GM21390 (cell line): ENCODE results near the gene UBE4B.

Experiments used
- ATAC-seq: cut with Tn5 transposase; IDR thresholded peaks from one replicate; pipeline ENCODE4 v1.9.1; 2021; ENCODE audit not compliant: unreplicated experiment

The UBE4B gene

GRCh38 chr1:10033359-10033845, 644 bp downstream of the UBE4B start:
- ATAC-seq, result no peak

GRCh38 chr1:10042746-10043145, 10.0 kb downstream of the UBE4B start:
- ATAC-seq, result no peak

DNA sequence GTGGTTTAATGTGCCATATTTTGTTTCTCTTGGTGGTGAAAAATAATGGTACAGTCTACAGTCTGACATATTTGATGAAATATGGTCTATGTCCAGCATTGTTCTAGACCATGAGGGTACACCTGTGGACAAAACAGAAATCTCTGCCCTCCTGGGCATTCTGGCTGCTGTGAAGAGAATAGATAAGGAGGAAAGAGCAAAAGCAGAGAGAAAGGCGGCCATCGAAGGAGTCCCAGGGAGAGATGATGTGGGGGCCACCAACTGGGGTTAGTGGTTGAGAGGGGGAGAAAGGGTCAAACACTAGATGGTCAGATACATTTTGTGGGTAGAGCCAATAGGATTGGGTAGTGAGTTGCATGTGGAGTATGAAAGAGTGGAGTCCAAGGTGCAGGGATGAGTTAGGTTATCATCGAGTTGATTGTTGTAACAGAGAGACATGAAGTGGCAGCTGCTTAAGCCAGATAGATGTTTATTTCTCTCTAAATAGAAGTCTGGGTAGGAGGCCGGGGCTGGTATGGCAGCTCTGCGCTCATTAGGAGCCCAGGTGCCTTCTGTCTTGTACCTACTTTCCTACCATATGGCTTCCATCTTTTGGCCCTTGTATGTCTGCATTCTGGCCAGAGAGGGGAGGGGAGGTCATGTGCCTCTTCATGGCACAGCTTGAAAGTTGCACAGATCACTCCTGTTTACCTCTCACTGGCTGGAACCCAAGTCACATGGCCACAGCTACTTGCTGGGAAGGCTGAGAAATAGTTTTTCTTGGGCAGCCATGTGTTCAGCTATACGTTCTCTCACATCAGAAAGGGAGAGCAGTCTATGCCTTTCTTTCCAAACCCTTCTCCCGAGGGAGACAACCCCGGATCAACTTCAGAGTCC, 13.0 kb downstream of the UBE4B start:
- no peak for ATAC-seq

DNA sequence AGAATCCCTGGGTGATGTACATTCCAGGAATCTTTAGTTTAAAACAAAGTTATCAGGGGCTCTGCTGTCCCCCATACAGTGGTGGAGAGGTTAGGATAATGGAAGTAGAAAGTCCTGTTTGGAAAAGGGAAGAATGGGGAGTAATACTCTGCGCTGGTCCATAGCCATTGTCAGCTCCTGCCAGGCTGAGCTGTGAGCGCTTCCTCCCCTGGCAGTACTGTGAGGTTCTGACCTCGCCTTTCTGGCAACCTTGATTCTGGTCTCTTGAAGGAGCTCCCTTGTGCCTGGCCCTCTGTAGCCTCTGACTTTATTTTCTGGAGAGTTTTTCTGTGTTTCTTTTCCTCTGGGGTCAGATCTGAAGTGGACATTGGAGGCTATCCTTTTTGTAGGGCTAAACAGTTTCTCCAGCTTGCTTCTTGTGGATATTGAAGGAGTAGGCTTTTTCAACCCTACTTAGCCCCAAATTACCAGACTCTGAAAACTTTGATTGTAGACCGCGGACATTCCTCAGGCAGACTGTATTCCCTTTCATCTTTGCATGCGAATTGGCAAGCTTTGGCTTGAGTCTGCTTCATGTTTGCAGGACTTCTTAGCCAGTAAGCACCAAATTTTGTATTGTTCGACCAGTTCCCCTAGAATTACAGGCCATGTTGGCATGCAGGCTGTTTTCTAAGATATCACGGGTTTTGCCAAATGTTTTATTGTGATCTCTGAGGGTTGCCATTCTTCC, 13.8 kb downstream of the UBE4B start:
- ATAC-seq, result no peak

DNA sequence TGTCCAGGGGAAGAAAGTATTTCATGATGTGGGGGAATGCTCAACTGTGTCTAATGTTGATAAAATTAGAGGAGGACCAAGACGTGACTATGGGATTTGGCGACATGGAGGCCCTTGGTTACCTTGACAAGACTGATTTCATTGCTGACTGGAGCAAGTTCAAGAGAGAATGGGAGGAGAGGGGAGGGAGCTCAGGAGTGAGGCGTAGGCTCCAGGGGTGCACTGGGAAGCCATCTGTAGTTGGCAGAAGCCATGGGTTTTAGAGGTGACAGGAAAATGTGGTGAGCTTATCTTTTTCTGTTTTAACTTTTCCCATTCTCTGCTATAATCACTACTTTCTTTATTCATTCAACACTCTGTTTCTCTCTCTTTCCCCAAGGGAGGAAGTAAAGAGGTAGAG, 15.8 kb downstream of the UBE4B start:
- no peak for ATAC-seq

GRCh38 chr1:10050611-10051010, 17.9 kb downstream of the UBE4B start:
- ATAC-seq, result no peak

DNA sequence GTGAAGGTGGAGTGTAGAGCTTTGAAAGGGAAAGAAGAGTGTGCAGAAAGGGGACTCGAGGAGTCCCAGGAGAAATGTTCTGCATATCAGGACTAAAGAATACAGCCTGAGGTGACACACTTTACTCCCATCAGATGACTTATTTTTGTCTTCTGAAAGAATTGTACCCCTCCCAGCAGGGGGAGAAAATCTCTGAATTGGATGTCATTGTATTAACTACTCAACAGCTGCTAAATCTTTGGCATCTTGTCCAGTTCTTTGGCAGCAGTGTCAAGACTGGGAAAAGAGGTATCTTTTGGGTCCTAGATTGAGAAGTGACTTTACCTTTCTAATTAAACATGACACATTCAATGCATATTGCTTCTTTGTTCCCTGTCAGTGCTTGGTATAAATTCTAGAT, 18.9 kb downstream of the UBE4B start:
- ATAC-seq, result no peak

DNA sequence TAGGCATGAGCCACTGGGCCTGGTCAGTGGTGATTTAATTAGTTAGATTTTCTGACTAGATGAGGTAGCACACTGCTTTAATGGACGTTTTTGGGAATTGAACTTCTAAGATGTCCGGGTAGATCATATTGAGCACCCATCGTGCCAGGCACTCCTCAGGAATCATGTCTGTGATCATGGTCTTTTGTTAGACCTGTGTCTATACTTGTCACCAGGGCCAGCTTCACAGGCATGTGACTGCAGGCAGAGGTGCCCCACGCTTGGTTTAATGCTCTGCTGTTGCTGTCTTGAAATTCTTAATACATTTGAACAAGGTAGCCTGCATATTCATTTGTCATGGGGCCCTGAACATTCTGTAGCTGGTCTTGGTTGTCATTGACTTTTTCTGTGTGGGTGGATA, 19.6 kb downstream of the UBE4B start:
- ATAC-seq, result no peak

GRCh38 chr1:10054465-10054864, 21.7 kb downstream of the UBE4B start:
- ATAC-seq, result no peak

GRCh38 chr1:10056599-10056987, 23.8 kb downstream of the UBE4B start:
- ATAC-seq, result no peak

GRCh38 chr1:10057343-10057742, 24.6 kb downstream of the UBE4B start:
- no peak for ATAC-seq

DNA sequence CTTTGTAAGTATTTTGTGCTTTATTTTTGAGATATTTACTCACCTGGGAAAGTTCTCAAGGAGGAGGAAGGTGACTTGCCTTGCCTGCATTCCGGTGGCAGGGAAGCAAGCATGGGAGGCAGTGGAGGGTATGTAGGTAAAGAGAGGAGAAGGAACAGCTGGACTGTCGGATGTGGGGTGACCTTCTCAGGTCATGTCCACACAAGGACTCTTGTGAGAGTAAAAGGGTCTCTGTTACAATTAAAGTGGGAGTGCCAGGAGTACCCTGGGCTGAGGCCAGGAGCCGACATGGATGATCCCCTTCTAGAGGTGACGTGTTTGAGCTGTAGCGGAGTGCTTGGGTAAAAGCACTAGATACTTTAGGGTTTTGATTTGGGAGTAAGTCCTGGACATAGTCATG, 25.0 kb downstream of the UBE4B start:
- ATAC-seq, result no peak

- no peak for ATAC-seq
Measured at GRCh38 chr1:10059342-10059718, 26.6 kb downstream of the UBE4B start.

GRCh38 chr1:10060311-10061100, 27.7 kb downstream of the UBE4B start:
- ATAC-seq, result no peak

DNA sequence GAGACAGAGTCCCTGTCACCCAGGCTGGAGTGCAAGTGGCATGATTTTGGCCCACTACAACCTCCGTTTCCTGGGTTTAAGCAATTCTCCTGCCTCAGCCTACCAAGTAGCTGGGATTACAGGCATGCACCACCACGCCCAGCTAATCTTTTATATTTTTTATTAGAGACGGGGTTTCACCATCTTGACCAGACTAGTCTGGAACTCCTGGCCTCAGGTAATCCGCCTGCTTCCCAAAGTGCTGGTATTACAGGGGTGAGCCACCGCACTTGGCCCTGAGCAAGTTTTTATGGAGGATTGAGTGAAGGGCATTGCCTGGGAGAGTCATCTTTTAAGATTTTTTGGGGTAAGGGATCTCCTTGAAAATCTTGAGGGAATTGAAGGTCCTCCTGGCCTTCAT, 28.5 kb downstream of the UBE4B start:
- no peak for ATAC-seq

- ATAC-seq, result no peak
Measured at GRCh38 chr1:10063878-10064277, 31.1 kb downstream of the UBE4B start.

GRCh38 chr1:10064416-10065343, 31.9 kb downstream of the UBE4B start:
- no peak for ATAC-seq

- ATAC-seq, result no peak
Measured at GRCh38 chr1:10065344-10065685, 32.6 kb downstream of the UBE4B start.

- ATAC-seq, result no peak
Measured at GRCh38 chr1:10065760-10066159, 33.0 kb downstream of the UBE4B start.

DNA sequence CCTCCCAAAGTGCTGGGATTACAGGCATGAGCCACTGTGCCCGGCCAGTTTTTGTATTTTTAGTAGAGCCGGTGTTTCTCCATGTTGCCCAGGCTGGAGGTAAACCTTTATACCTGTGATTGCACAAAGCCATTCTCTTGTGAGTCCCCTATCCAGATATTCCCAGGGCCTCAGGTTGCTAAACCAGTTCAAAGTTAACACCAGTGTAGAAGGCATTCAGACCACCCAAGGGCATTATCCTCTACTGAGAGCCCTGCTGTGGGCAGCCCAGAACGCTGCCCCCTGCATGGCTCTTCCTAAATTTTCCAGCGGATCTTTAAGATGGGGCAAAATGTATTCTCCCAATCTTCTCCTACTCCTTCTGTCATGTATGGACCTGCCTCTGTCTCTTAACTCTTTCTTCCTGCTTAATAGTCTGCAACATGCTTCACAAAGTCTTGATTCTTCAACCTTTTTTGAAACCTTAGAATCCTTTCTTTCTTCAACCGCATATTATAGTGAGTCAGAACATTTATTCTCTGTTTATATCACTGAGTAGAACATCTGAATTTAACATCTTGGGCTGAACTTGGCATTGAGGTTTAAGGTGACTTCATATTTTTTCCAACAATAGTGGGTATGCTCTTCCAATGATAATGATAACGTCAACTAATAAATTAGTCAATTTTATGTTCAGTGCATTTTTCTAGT, 36.0 kb downstream of the UBE4B start:
- ATAC-seq, result no peak
